ENCODE data around the gene ARMC5. TPM values are rescaled to one million over a fixed set of nuclear protein-coding genes. Genes with fewer than 3 reads are reported as not detected.
A peak's percentile ranks its signal among the peaks of the same experiment; 100 is the strongest.
"Not testable (repeated sequence)": the region's sequence is repeated elsewhere in the genome, so short reads cannot be mapped to it uniquely, and the experiment has no call there.

ARMC5 gene
- total and polyA plus RNA-seq, 10 of the 15 experiments (the other 5 are each of a cell fraction or from before 2014, with no cell fraction given), result 0.06 to 13.2 (median 5.6) TPM

DNA sequence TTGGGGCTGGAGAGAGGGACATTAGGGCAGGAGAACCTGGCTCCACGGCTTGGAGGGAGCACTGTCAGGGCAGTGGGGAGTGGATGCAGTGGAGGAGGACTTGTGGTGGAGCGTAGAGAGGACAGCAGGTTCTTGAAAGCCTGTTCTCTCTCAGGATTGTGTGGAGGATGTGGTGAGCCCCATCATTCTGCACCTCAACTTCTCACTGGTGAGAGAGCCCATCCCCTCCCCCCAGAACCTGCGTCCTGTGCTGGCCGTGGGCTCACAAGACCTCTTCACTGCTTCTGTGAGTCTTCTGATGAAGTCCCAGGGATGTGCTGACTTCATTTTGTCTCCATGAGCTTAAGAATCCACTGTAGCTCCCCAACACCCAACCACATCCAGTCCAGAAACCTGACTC lies 44.6 kb upstream of the ARMC5 start:
- Histone ChIP-seq H3K4me2 (ENCODE audit: control insufficient read depth, insufficient read depth) (0 out of 2 replicates have a peak overlapping the region, but pooled peaks have one; percentile 9), H2AFZ (ENCODE audit: control insufficient read depth, low read depth, low read length) (no peak overlapping the region), H3K79me2 (ENCODE audit: control insufficient read depth, insufficient read depth, low read length) (no peaks in the 10 kb centered on the region), H3K27ac (ENCODE audit: control insufficient read depth, insufficient read depth) (no peak overlapping the region), H3K27me3 (replicated peaks in 1 of 2; ENCODE audit: control insufficient read depth in 2 of 2, insufficient read depth in 2 of 2, low read length in 1 of 2) (no peaks in the 10 kb centered on the region; a peak in 1 of 4 replicates), H3K9me3 (replicated peaks; ENCODE audit: control insufficient read depth, insufficient read depth, low read length) (no peaks in the 10 kb centered on the region; the same call in 2 of the 3 replicates), H4K20me1 (ENCODE audit: control insufficient read depth, insufficient read depth) (no peaks in the 10 kb centered on the region), H3K36me3 (ENCODE audit: control insufficient read depth in 2 of 2, insufficient read depth in 2 of 2, low read length in 1 of 2) (no peaks in the 10 kb centered on the region), H3K4me3 (no peak overlapping the region), H3K9ac (ENCODE audit: control insufficient read depth, insufficient read depth, low read length) (no peak overlapping the region), H3K4me1 (ENCODE audit: control insufficient read depth, insufficient read depth, low read length) (peaks cover 11% of the 10 kb centered on the region)
- ChIA-PET RAD21 (ENCODE audit: unreplicated experiment) (no interaction called here), SMC1A (ENCODE audit: uncharacterized antibody, unreplicated experiment) (no interaction called here), CTCF (no interaction called here), POLR2A (interaction anchor here (1.2 kb wide), 1 partner anchor 11 kb away, joined by 4 read pairs; no protein-coding TSS in a partner anchor)
- intact Hi-C loops (cut with micrococcal nuclease; ENCODE audit: unreplicated experiment) (no loop called here), in situ Hi-C loops (cut with MboI) (no loop called here)
- 17% methylated on average over 4 of the region's 4 CpGs for WGBS (ENCODE audit: insufficient coverage, insufficient replicate concordance, low lambda C conversion rate, missing lambda C conversion rate)
- DNase-seq (ENCODE audit: low read depth, low spot score) (no peak), ATAC-seq (no peak), FAIRE-seq (no peak)
- TF ChIP-seq ZNF207 (IDR thresholded peaks at IDR 0.05; ENCODE audit: borderline replicate concordance) (no peak), RUNX3 (IDR thresholded peaks at IDR 0.05; ENCODE audit: low read length) (peak; percentile 31)
- no TSS peak for BruUV-seq (replicated peaks)

GRCh38 chr16:31416371-31416770 lies 42.9 kb upstream of the ARMC5 start:
- 29% methylated on average over 11 of the region's 11 CpGs for WGBS (ENCODE audit: insufficient coverage, insufficient replicate concordance, low lambda C conversion rate, missing lambda C conversion rate)
- H3K79me2 ChIP-seq (ENCODE audit: control insufficient read depth, insufficient read depth, low read length), result no peaks in the 10 kb centered on the region
- H4K20me1 ChIP-seq (ENCODE audit: control insufficient read depth, insufficient read depth), result no peaks in the 10 kb centered on the region
- TF ChIP-seq, protein P1, sequence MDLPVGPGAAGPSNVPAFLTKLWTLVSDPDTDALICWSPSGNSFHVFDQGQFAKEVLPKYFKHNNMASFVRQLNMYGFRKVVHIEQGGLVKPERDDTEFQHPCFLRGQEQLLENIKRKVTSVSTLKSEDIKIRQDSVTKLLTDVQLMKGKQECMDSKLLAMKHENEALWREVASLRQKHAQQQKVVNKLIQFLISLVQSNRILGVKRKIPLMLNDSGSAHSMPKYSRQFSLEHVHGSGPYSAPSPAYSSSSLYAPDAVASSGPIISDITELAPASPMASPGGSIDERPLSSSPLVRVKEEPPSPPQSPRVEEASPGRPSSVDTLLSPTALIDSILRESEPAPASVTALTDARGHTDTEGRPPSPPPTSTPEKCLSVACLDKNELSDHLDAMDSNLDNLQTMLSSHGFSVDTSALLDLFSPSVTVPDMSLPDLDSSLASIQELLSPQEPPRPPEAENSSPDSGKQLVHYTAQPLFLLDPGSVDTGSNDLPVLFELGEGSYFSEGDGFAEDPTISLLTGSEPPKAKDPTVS (IDR thresholded peaks at IDR 0.05; ENCODE audit: low read depth, low read length), result no peak
- TF ChIP-seq POLR2AphosphoS5 (IDR thresholded peaks at IDR 0.05; ENCODE audit: low read length), result no peak
- TF ChIP-seq STAT1 (conservative IDR thresholded peaks at IDR 0.05), result no peak
- no peak for TF ChIP-seq IKZF2 (IDR thresholded peaks at IDR 0.05)
- TF ChIP-seq SMAD1 (IDR thresholded peaks at IDR 0.05; ENCODE audit: low read depth, partially characterized antibody), result no peak
- TF ChIP-seq IRF4 (IDR thresholded peaks at IDR 0.05; ENCODE audit: low read depth, low read length), result no peak
- no peak for TF ChIP-seq ESRRA (IDR thresholded peaks at IDR 0.05; ENCODE audit: low read length)
- no peak for TF ChIP-seq POLR2A (IDR thresholded peaks at IDR 0.05; ENCODE audit: low read depth, low read length)
- TF ChIP-seq MYC (IDR thresholded peaks at IDR 0.05; ENCODE audit: insufficient read depth, insufficient read length, insufficient replicate concordance, low read length, severe bottlenecking), result no peak
- ChIA-PET SMC1A (ENCODE audit: uncharacterized antibody, unreplicated experiment) (no interaction called here), RAD21 (ENCODE audit: unreplicated experiment) (no interaction called here), POLR2A (interaction anchor here (0.5 to 1.0 kb wide), 3 partner anchors 9 to 48 kb away, joined by 3 to 6 read pairs (median 3); no protein-coding TSS in a partner anchor), CTCF (no interaction called here)
- H3K27ac ChIP-seq (ENCODE audit: control insufficient read depth, insufficient read depth), result no peak overlapping the region
- H3K4me3 ChIP-seq, result no peak overlapping the region
- no peak overlapping the region for H3K9ac ChIP-seq (ENCODE audit: control insufficient read depth, insufficient read depth, low read length)
- no peaks in the 10 kb centered on the region; a peak in 1 of 4 replicates for H3K27me3 ChIP-seq (replicated peaks in 1 of 2; ENCODE audit: control insufficient read depth in 2 of 2, insufficient read depth in 2 of 2, low read length in 1 of 2)
- peaks cover 2% of the 10 kb centered on the region; the same call in 2 of the 3 replicates for H3K9me3 ChIP-seq (replicated peaks; ENCODE audit: control insufficient read depth, insufficient read depth, low read length)
- intact Hi-C loops (cut with micrococcal nuclease; ENCODE audit: unreplicated experiment) (no loop called here), in situ Hi-C loops (cut with MboI) (no loop called here)
- FAIRE-seq (no peak), DNase-seq (ENCODE audit: low read depth, low spot score) (no peak), ATAC-seq (no peak)
- BruUV-seq (replicated peaks), result no TSS peak
- no peaks in the 10 kb centered on the region for H3K36me3 ChIP-seq (ENCODE audit: control insufficient read depth in 2 of 2, insufficient read depth in 2 of 2, low read length in 1 of 2)
- H3K4me2 ChIP-seq (ENCODE audit: control insufficient read depth, insufficient read depth), result no peak overlapping the region
- no peak overlapping the region for H2AFZ ChIP-seq (ENCODE audit: control insufficient read depth, low read depth, low read length)
- peaks cover 23% of the 10 kb centered on the region for H3K4me1 ChIP-seq (ENCODE audit: control insufficient read depth, insufficient read depth, low read length)

DNA sequence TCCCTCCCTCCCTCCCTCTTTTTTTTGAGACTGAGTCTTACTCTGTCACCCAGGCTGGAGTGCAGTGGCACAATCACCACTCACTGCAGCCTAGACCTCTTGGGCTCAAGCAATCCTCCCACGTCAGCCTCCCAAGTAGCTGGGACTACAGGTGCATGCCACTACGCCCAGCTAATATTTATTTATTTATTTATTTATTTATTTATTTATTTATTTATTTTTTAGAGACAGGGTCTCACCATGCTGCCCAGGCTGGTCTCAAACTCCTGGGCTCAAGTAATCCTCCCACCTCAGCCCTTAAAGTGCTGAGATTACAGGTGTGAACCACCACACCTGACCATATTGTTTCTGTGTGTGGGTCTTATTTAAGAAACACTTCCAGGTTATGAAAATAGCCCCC lies 42.3 kb upstream of the ARMC5 start:
- intact Hi-C loops (cut with micrococcal nuclease; ENCODE audit: unreplicated experiment); H4K20me1 ChIP-seq (ENCODE audit: control insufficient read depth, insufficient read depth); ATAC-seq; FAIRE-seq; H3K9ac ChIP-seq (ENCODE audit: control insufficient read depth, insufficient read depth, low read length); H3K9me3 ChIP-seq (replicated peaks; ENCODE audit: control insufficient read depth, insufficient read depth, low read length); H3K27me3 ChIP-seq (replicated peaks in 1 of 2; ENCODE audit: control insufficient read depth in 2 of 2, insufficient read depth in 2 of 2, low read length in 1 of 2); H3K79me2 ChIP-seq (ENCODE audit: control insufficient read depth, insufficient read depth, low read length); DNase-seq (ENCODE audit: low read depth, low spot score); BruUV-seq (replicated peaks); in situ Hi-C loops (cut with MboI); CTCF ChIA-PET; H3K4me2 ChIP-seq (ENCODE audit: control insufficient read depth, insufficient read depth); H3K4me3 ChIP-seq; H3K27ac ChIP-seq (ENCODE audit: control insufficient read depth, insufficient read depth); H3K36me3 ChIP-seq (ENCODE audit: control insufficient read depth in 2 of 2, insufficient read depth in 2 of 2, low read length in 1 of 2); H2AFZ ChIP-seq (ENCODE audit: control insufficient read depth, low read depth, low read length): not testable (repeated sequence)
- H3K4me1 ChIP-seq (ENCODE audit: control insufficient read depth, insufficient read depth, low read length), result peaks cover 23% of the 10 kb centered on the region
- WGBS (ENCODE audit: insufficient coverage, insufficient replicate concordance, low lambda C conversion rate, missing lambda C conversion rate), result 68% methylated on average over 2 of the region's 2 CpGs
- RAD21 ChIA-PET (ENCODE audit: unreplicated experiment), result interaction anchor here (0.6 kb wide), 1 partner anchor 31 kb away, joined by 3 read pairs; no protein-coding TSS in a partner anchor
- SMC1A ChIA-PET (ENCODE audit: uncharacterized antibody, unreplicated experiment), result interaction anchor here (0.6 kb wide), 1 partner anchor 9 kb away, joined by 3 read pairs; no protein-coding TSS in a partner anchor
- POLR2A ChIA-PET, result interaction anchor here (0.6 kb wide), 1 partner anchor 49 kb away, joined by 3 read pairs; no protein-coding TSS in a partner anchor

Measured in GM12878 (cell line).